GM21825 (cell line): ENCODE measurements around the gene SERPINE1.
A peak's percentile ranks its signal among the peaks of the same experiment; 100 is the strongest.
"Not testable (repeated sequence)": the region's sequence is repeated elsewhere in the genome, so short reads cannot be mapped to it uniquely, and the experiment has no call there.

Source experiments
- ATAC-seq: cut with Tn5 transposase; IDR thresholded peaks from one replicate; pipeline ENCODE4 v1.9.1; 2021; ENCODE audit warnings: mild to moderate bottlenecking, moderate library complexity; ENCODE audit not compliant: unreplicated experiment

Gene SERPINE1

DNA sequence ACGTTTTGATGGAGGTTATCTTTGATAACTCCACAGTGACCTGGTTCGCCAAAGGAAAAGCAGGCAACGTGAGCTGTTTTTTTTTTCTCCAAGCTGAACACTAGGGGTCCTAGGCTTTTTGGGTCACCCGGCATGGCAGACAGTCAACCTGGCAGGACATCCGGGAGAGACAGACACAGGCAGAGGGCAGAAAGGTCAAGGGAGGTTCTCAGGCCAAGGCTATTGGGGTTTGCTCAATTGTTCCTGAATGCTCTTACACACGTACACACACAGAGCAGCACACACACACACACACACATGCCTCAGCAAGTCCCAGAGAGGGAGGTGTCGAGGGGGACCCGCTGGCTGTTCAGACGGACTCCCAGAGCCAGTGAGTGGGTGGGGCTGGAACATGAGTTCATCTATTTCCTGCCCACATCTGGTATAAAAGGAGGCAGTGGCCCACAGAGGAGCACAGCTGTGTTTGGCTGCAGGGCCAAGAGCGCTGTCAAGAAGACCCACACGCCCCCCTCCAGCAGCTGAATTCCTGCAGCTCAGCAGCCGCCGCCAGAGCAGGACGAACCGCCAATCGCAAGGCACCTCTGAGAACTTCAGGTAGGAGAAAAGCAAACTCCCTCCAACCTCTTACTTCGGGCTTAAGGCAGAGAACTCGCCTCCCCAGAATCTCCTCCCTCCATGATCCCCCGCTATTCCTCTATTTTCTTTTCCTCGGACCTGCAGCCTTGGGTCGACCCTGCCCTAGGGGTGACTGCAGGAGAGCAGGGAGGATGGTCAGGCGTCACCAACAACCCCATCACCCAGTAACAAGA is at the start of gene SERPINE1:
SERPINE1 (plus strand) TSS at position 454 of the 809 bp plus-strand sequence. CDS start 1,290 bp downstream, outside the sequence.
- ATAC-seq: peak; percentile 46

- peak; percentile 87 for ATAC-seq
These were observed 49.4 kb upstream of the SERPINE1 start for GRCh38 chr7:101077303-101078086.

- ATAC-seq: no peak
These were observed 45.5 kb upstream of the SERPINE1 start for GRCh38 chr7:101081432-101081831.

DNA sequence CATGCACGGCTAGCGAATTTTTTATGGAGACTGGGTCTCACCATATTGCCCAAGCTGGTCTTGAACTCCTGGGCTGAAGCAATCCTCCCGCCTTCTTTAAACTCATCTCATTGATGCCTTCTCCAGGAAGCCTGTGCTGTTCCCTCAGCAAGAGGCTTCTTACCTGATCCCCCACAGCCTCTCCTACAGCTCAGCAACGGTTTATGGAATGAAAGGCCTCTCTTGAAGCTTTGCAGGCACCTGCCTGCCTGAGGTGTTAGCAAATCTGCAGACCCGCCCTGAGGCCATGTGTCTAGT is 42.1 kb upstream of the SERPINE1 start:
- ATAC-seq: no peak

DNA sequence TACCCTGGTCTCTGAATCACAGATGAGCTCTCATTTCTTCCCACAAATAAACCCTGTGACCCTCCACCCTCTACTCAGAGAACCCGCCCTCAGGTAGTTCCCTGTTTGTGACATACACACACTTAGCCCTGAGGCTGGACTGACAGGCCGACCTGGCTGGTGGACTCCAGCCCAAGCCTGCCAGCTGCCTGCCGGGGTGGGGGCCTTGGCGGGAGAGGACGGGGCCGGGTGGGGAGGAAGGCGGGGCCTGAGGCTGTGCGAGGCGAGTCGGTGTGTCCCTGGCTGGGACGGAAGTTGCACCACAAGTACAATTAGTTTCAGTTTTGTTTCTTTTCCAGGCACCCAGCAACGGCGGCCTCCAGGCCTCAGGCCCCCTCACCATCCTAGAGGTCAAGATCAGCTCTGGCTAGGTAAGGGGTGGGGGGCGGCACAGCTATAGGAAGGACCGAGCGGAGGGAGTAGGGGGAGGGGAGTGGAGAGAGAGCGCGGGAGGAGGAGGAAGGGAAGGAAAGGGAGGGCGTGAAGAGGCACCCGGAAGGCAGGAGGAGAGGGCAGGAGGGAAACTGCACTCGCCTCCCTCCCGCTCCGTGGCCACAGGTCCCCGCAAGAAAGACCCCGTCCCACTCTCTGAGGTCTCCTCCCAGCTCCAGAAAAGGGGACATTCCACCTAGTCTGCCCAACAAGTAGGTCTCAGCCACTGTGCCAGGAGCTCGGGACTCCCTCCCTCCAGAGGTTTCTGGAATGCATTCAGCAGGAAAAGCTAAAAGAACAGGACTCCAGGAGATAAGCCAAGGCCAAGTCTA is 41.5 kb upstream of the SERPINE1 start, which contains the start of gene TRIM56:
TRIM56 (plus strand) TSS at position 320 of the 803 bp plus-strand sequence. CDS start 1,832 bp downstream, outside the sequence.
- peak; percentile 90 for ATAC-seq

GRCh38 chr7:101087334-101088068 is 39.4 kb upstream of the SERPINE1 start:
- no peak for ATAC-seq

GRCh38 chr7:101088069-101088425 is 38.9 kb upstream of the SERPINE1 start:
- ATAC-seq: no peak

GRCh38 chr7:101088858-101089529 is 37.9 kb upstream of the SERPINE1 start:
- ATAC-seq: no peak

DNA sequence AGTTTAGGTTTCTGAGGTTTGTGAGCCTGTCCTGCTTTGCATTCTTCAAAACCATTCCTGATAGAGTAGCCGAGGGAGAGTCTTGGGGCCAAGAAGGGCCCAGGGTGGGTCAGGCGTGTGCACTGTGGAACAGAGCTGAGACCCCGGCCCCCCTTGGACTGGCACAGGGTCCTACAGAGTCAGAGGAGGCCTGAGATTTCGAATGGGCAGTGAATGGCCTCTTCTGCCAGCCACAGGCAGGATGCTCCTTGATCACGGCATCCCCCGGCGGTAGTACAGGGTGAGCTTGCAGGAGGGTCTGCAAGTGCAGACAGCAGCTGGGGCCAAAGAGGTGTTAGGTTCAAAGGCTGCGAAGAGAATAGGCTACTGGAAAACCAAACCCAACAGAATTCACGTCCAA is 37.0 kb upstream of the SERPINE1 start:
- no peak for ATAC-seq

DNA sequence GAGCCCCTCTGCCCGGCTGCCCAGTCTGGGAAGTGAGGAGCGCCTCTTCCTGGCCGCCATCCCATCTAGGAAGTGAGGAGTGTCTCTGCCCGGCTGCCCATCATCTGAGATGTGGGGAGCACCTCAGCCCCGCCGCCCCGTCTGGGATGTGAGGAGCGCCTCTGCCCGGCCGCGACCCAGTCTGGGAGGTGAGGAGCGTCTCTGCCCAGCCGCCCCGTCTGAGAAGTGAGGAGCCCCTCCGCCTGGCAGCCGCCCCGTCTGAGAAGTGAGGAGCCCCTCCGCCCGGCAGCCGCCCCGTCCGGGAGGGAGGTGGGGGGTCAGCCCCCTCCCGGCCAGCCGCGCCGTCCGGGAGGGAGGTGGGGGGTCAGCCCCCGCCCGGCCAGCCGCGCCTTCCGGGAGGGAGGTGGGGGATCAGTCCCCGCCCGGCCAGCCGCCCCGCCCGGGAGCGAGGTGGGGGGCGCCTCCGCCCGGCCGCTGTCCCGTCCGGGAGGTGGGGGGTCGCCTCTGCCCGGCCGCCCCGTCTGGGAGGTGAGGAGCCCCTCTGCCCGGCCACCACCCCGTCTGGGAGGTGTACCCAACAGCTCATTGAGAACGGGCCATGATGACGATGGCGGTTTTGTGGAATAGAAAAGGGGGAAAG is 34.5 kb upstream of the SERPINE1 start:
- not testable (repeated sequence) for ATAC-seq

DNA sequence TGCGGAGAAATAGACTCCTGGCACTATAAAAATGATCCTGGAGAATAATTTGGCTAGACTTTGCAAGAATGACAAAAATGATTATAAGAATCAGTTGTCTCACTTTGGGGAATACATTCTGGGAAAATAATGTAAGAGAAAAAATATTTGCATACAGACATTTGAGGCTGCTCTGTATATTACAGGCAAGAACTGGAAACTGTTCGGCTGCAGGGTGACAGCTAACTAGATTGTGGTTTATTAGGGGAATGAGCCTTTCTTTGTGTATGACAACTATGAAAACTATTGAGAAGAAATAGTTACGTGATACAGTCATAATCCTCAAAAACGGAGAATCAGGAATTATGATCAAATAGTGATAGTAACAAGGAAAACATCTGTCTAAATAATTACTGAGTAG is 33.0 kb upstream of the SERPINE1 start:
- ATAC-seq: no peak

DNA sequence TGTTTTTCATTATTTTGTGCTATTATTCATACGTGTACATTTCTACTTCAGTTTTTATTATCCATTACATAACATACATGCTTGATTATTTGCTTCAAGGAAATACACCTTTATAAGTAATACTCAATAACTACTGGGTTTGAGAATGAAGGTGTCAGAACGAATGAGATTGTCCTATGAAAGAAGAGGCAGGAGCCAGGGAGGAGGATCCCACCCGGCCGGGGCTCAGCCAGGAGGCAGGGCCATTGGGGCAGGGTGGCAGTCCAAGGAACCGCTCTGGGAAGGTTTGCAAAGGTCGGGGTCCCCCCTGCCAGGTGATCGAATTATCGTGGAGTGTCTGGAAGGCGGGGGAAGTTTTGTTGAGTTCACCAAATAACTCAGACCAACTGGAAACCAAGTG is 32.5 kb upstream of the SERPINE1 start:
- ATAC-seq: no peak

- no peak for ATAC-seq
These were observed 32.0 kb upstream of the SERPINE1 start for GRCh38 chr7:101094791-101095375.

- no peak for ATAC-seq
These were observed 30.5 kb upstream of the SERPINE1 start for GRCh38 chr7:101096331-101096956.

DNA sequence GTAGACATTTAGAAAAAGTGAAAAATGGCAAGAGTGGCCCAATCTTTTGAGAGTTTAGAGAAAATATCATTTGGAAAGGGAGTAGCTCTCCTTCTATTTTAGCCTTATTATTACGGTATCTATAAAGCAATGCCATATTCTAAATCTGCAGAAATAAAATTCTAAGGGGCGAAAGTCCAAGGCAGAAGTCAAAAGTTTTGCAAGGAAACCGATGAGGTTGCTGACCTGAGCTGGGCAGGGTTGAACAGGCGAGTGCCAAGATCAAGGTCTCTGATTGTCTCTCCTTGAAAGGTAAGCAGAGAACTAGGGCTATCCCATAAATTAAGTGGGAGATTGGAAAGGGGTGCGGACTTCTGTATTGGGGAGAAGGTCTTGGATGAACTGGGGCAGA is 30.0 kb upstream of the SERPINE1 start:
- no peak for ATAC-seq

GRCh38 chr7:101097561-101097960 is 29.3 kb upstream of the SERPINE1 start:
- no peak for ATAC-seq

DNA sequence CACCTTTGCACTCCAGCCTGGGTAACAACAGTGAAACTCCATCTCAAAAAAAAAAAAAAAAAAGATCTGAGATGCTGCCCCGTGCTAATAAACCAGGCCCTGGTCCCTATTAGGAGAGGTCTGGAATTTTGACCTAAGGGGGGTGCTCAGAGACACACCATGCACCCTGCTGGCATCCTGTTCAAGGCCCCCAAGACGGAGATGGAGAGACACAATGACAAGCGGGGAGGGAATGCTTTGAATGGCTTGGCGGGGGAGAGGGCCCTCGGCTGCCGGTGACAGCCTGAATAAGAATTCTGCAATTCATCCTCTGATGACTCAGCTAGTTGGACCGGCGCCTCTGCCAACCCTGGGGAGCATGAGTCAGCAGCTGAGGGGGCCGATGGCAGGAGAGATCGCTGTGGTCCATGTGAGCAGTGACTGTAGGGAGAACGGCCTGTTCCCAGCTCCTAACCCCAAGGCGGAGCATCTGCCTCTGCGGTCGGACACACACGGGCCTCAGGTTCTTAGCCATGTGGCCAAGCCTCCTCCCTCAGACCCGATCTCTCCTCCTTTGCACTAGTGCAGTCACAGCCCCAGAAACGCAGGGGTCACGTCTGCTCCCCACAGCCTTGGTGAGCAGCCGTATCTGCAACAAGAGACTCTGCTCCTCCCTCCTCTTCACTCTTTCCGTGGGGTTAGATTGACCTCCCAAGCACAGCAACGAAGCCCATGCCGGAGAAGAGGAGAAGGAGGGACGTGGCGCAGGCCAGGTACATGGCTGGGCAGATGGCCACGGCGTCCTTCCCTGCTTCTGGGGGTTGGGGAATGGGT is 26.7 kb upstream of the SERPINE1 start:
- ATAC-seq: no peak
